ENCODE results near the gene GPC5.

GPC5 gene

GRCh38 chr13:91510058-91510457 lies 111.6 kb downstream of the GPC5 start:
- Histone ChIP-seq H3K4me1 (ENCODE audit: control insufficient read depth, insufficient read depth, low read depth, low read length) (no peaks in the 10 kb centered on the region), H2AFZ (ENCODE audit: low read depth, low read length) (no peak overlapping the region), H3K23ac (ENCODE audit: low read length in 2 of 2) (no peak overlapping the region), H3K27ac (ENCODE audit: low read length, poor library complexity, severe bottlenecking) (no peak overlapping the region), H3K27me3 (ENCODE audit: control insufficient read depth in 1 of 2, insufficient read depth in 1 of 2, low read length in 2 of 2) (no peaks in the 10 kb centered on the region), H3K4ac (ENCODE audit: low read depth in 1 of 2, low read length in 2 of 2) (no peak overlapping the region), H3K14ac (ENCODE audit: low read length in 2 of 2) (no peak overlapping the region), H3K18ac (ENCODE audit: low read depth in 1 of 2, low read length in 2 of 2) (no peak overlapping the region), H2BK12ac (ENCODE audit: low read length in 2 of 2) (no peak overlapping the region), H3K4me3 (ENCODE audit: insufficient read depth in 1 of 2, low read depth in 1 of 2, low read length in 2 of 2) (no peak overlapping the region), H4K91ac (ENCODE audit: low read length) (no peak overlapping the region), H2BK15ac (ENCODE audit: low read depth, poor library complexity, severe bottlenecking) (no peak overlapping the region), H4K8ac (ENCODE audit: low read length) (no peak overlapping the region), H2BK120ac (ENCODE audit: low read depth, low read length) (no peak overlapping the region), H3K4me2 (ENCODE audit: low read length, poor library complexity, severe bottlenecking) (no peak overlapping the region), H3K9me3 (ENCODE audit: control insufficient read depth, low read length) (no peaks in the 10 kb centered on the region), H3K79me1 (replicated peaks; ENCODE audit: low read length, poor library complexity, severe bottlenecking) (no peaks in the 10 kb centered on the region), H2BK5ac (ENCODE audit: low read depth, low read length, poor library complexity, severe bottlenecking) (no peak overlapping the region), H2AK5ac (ENCODE audit: low read length, severe bottlenecking) (no peak overlapping the region), H3K36me3 (ENCODE audit: control insufficient read depth in 1 of 2, insufficient read depth in 2 of 2, low read depth in 1 of 2, low read length in 2 of 2) (no peaks in the 10 kb centered on the region), H3K9ac (ENCODE audit: low read length) (no peak overlapping the region)
- DNase-seq: no peak
- 78% methylated on average over 2 of the region's 2 CpGs for WGBS

- Histone ChIP-seq H3K23ac (ENCODE audit: low read length in 2 of 2) (no peak overlapping the region), H3K9me3 (ENCODE audit: control insufficient read depth, low read length) (no peaks in the 10 kb centered on the region), H2AFZ (ENCODE audit: low read depth, low read length) (no peak overlapping the region), H3K14ac (ENCODE audit: low read length in 2 of 2) (no peak overlapping the region), H2BK5ac (ENCODE audit: low read depth, low read length, poor library complexity, severe bottlenecking) (no peak overlapping the region), H2AK5ac (ENCODE audit: low read length, severe bottlenecking) (no peak overlapping the region), H2BK15ac (ENCODE audit: low read depth, poor library complexity, severe bottlenecking) (no peak overlapping the region), H3K4ac (ENCODE audit: low read depth in 1 of 2, low read length in 2 of 2) (no peak overlapping the region), H3K18ac (ENCODE audit: low read depth in 1 of 2, low read length in 2 of 2) (no peak overlapping the region), H2BK12ac (ENCODE audit: low read length in 2 of 2) (no peak overlapping the region), H2BK120ac (ENCODE audit: low read depth, low read length) (no peak overlapping the region), H3K4me2 (ENCODE audit: low read length, poor library complexity, severe bottlenecking) (no peak overlapping the region), H3K4me1 (ENCODE audit: control insufficient read depth, insufficient read depth, low read depth, low read length) (no peaks in the 10 kb centered on the region), H4K8ac (ENCODE audit: low read length) (no peak overlapping the region), H3K9ac (ENCODE audit: low read length) (no peak overlapping the region), H3K79me1 (replicated peaks; ENCODE audit: low read length, poor library complexity, severe bottlenecking) (no peaks in the 10 kb centered on the region), H3K36me3 (ENCODE audit: control insufficient read depth in 1 of 2, insufficient read depth in 2 of 2, low read depth in 1 of 2, low read length in 2 of 2) (no peaks in the 10 kb centered on the region), H4K91ac (ENCODE audit: low read length) (no peak overlapping the region), H3K4me3 (ENCODE audit: insufficient read depth in 1 of 2, low read depth in 1 of 2, low read length in 2 of 2) (no peak overlapping the region), H3K27me3 (ENCODE audit: control insufficient read depth in 1 of 2, insufficient read depth in 1 of 2, low read length in 2 of 2) (no peaks in the 10 kb centered on the region), H3K27ac (ENCODE audit: low read length, poor library complexity, severe bottlenecking) (no peak overlapping the region)
- no peak for DNase-seq
- no CpG with 5 or more reads among the region's 1 CpG for WGBS
Observed at GRCh38 chr13:91513790-91514189, 115.4 kb downstream of the GPC5 start.

- Histone ChIP-seq H3K4me3 (ENCODE audit: insufficient read depth in 1 of 2, low read depth in 1 of 2, low read length in 2 of 2) (no peak overlapping the region), H3K14ac (ENCODE audit: low read length in 2 of 2) (no peak overlapping the region), H2BK5ac (ENCODE audit: low read depth, low read length, poor library complexity, severe bottlenecking) (no peak overlapping the region), H3K79me1 (replicated peaks; ENCODE audit: low read length, poor library complexity, severe bottlenecking) (no peaks in the 10 kb centered on the region), H2BK15ac (ENCODE audit: low read depth, poor library complexity, severe bottlenecking) (no peak overlapping the region), H3K18ac (ENCODE audit: low read depth in 1 of 2, low read length in 2 of 2) (no peak overlapping the region), H3K4me1 (ENCODE audit: control insufficient read depth, insufficient read depth, low read depth, low read length) (no peaks in the 10 kb centered on the region), H2BK12ac (ENCODE audit: low read length in 2 of 2) (no peak overlapping the region), H2AFZ (ENCODE audit: low read depth, low read length) (no peak overlapping the region), H3K9ac (ENCODE audit: low read length) (no peak overlapping the region), H3K36me3 (ENCODE audit: control insufficient read depth in 1 of 2, insufficient read depth in 2 of 2, low read depth in 1 of 2, low read length in 2 of 2) (no peaks in the 10 kb centered on the region), H3K23ac (ENCODE audit: low read length in 2 of 2) (no peak overlapping the region), H4K8ac (ENCODE audit: low read length) (no peak overlapping the region), H3K4me2 (ENCODE audit: low read length, poor library complexity, severe bottlenecking) (no peak overlapping the region), H4K91ac (ENCODE audit: low read length) (no peak overlapping the region), H3K27me3 (ENCODE audit: control insufficient read depth in 1 of 2, insufficient read depth in 1 of 2, low read length in 2 of 2) (no peaks in the 10 kb centered on the region), H2BK120ac (ENCODE audit: low read depth, low read length) (no peak overlapping the region), H2AK5ac (ENCODE audit: low read length, severe bottlenecking) (no peak overlapping the region), H3K9me3 (ENCODE audit: control insufficient read depth, low read length) (no peaks in the 10 kb centered on the region), H3K27ac (ENCODE audit: low read length, poor library complexity, severe bottlenecking) (no peak overlapping the region), H3K4ac (ENCODE audit: low read depth in 1 of 2, low read length in 2 of 2) (no peak overlapping the region)
- no peak for DNase-seq
- WGBS: 87% methylated on average over 3 of the region's 3 CpGs
Observed at GRCh38 chr13:91516799-91517198, 118.4 kb downstream of the GPC5 start.

- H3K4ac ChIP-seq (ENCODE audit: low read depth in 1 of 2, low read length in 2 of 2): no peak overlapping the region
- no peak overlapping the region for H4K91ac ChIP-seq (ENCODE audit: low read length)
- H2BK5ac ChIP-seq (ENCODE audit: low read depth, low read length, poor library complexity, severe bottlenecking): no peak overlapping the region
- no peak overlapping the region for H2BK15ac ChIP-seq (ENCODE audit: low read depth, poor library complexity, severe bottlenecking)
- no peaks in the 10 kb centered on the region for H3K36me3 ChIP-seq (ENCODE audit: control insufficient read depth in 1 of 2, insufficient read depth in 2 of 2, low read depth in 1 of 2, low read length in 2 of 2)
- no peak overlapping the region for H3K9ac ChIP-seq (ENCODE audit: low read length)
- H3K79me1 ChIP-seq (replicated peaks; ENCODE audit: low read length, poor library complexity, severe bottlenecking): no peaks in the 10 kb centered on the region
- H2AFZ ChIP-seq (ENCODE audit: low read depth, low read length): no peak overlapping the region
- no peaks in the 10 kb centered on the region for H3K27me3 ChIP-seq (ENCODE audit: control insufficient read depth in 1 of 2, insufficient read depth in 1 of 2, low read length in 2 of 2)
- H3K23ac ChIP-seq (ENCODE audit: low read length in 2 of 2): no peak overlapping the region
- DNase-seq: peak; percentile 32
- H2BK120ac ChIP-seq (ENCODE audit: low read depth, low read length): no peak overlapping the region
- H3K4me2 ChIP-seq (ENCODE audit: low read length, poor library complexity, severe bottlenecking): no peak overlapping the region
- H2AK5ac ChIP-seq (ENCODE audit: low read length, severe bottlenecking): no peak overlapping the region
- H3K4me3 ChIP-seq (ENCODE audit: insufficient read depth in 1 of 2, low read depth in 1 of 2, low read length in 2 of 2): no peak overlapping the region
- H3K4me1 ChIP-seq (ENCODE audit: control insufficient read depth, insufficient read depth, low read depth, low read length): no peaks in the 10 kb centered on the region
- no peak overlapping the region for H2BK12ac ChIP-seq (ENCODE audit: low read length in 2 of 2)
- no peak overlapping the region for H3K14ac ChIP-seq (ENCODE audit: low read length in 2 of 2)
- H3K18ac ChIP-seq (ENCODE audit: low read depth in 1 of 2, low read length in 2 of 2): no peak overlapping the region
- H3K27ac ChIP-seq (ENCODE audit: low read length, poor library complexity, severe bottlenecking): no peak overlapping the region
- no peak overlapping the region for H4K8ac ChIP-seq (ENCODE audit: low read length)
- H3K9me3 ChIP-seq (ENCODE audit: control insufficient read depth, low read length): no peaks in the 10 kb centered on the region
Observed at GRCh38 chr13:91520952-91521351, 122.5 kb downstream of the GPC5 start.
